ENCODE measurements around the gene PRTG. TPM values are rescaled to one million over a fixed set of nuclear protein-coding genes. Genes with fewer than 3 reads are reported as not detected.
"Not testable (repeated sequence)": the region's sequence is repeated elsewhere in the genome, so short reads cannot be mapped to it uniquely, and the experiment has no call there.

PRTG gene
- total RNA-seq, 2 donors from 2014 or later: not detected

DNA sequence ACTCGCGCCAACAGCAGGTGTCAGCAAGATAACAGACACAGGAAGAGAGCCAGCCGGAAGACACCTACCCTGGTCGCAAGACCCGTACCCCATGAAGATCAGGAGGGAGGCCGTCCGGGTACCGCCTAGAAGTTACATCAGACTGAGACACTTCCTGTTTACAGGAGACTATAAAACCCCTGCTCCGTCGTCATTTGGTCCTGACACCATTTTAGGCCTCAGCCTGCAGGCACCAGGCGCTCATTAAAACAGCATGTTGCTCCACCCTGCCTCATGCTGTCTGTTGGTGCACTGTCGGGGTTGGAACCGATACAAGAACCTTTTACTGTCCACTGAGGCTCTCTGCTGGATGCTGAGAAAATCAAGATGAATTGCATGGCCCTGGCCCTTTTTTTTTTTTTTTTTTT, 15.6 kb upstream of the PRTG start:
- Mint-ChIP-seq H3K9me3 (no peaks in the 10 kb centered on the region), H3K36me3 (no peaks in the 10 kb centered on the region), H3K27ac (no peak overlapping the region)
- DNase-seq (ENCODE audit: low spot score in 2 of 2): no peak
- ATAC-seq: no peak

DNA sequence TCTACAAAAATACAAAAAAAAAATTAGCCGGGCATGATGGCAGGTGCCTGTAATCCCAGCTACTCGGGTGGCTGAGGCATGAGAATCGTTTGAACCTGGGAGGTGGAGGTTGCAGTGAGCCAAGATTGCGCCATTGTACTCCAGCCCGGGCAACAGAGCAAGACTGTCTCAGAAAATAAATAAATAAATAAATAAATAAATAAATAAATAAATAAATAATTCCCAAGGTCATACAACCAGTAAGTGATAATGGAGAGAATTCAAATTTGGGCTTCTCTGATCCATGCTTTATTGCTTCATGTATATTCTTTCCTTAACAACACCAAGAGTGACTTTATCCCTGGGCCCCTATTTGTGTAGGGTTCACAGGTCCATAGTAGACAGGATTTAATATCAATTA, 10.5 kb upstream of the PRTG start:
- not testable (repeated sequence) for ATAC-seq; DNase-seq (ENCODE audit: low spot score in 2 of 2); H3K27ac Mint-ChIP-seq; H3K9me3 Mint-ChIP-seq; H3K36me3 Mint-ChIP-seq

DNA sequence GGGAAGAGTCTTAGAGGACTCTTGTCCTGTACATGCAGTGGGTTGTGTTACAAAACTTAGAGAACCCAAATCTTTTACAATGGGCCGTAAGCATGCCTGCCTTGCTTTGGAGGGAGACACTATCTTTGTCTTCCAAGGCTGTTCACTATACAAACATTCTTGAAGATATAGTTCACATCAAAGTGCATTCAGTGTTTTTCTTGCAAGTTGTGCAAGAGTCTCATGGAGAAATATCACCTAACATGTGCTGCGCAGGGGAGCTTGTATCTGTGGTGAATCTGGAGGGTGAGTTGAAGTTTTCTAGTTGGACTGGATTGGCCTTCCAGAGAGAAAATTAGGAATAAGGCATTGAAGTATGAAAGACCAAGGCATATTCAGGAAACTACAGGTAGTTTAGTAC, 7.8 kb upstream of the PRTG start:
- Mint-ChIP-seq H3K36me3 (no peaks in the 10 kb centered on the region), H3K27ac (no peak overlapping the region)
- no peak for ATAC-seq

DNA sequence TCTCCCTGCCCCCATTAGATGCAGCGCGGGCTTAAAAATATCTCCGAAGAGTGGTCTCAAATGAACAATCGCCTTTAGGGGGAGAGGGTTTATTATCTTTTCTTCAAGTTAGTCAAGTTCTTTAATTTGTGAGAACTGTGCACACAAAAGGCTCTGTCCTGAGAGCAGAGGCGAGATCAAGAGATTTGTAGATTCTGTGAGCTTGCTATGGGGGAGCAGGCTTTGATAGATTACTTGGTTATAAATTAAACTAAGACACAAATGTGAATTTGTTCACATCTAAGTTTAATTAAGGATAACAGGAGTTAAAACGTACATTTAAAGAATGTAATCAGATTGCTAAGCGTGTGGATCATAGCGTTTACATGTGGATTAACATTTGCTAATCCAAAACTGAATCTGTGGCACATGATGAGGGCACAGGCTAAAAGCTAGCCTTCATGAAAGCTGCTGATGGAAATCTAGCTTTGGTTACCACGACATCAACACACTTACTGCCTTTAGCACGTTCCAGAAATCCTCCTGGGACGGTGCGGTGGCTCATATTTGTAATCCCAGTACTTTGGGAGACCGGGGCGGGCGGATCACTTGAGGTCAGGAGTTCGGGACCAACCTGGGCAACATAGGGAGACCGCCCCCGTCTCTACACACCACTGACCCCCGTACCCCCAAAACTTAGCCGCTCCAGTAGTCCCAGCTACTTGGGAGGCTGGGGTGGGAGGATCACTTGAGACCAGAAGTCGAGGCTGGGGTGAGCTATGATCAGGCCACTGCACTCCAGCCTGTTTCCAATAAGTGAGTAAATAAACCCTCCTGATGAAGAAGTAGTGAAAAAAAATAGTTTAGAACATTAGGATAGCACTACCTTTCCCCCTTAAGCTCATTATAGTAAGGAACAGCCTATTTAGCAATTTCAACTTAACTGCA, 1.0 kb upstream of the PRTG start:
- H3K9me3 Mint-ChIP-seq: no peaks in the 10 kb centered on the region
- H3K27ac Mint-ChIP-seq: no peak overlapping the region
- no peaks in the 10 kb centered on the region for H3K36me3 Mint-ChIP-seq
- DNase-seq (ENCODE audit: low spot score in 2 of 2) (no peak), ATAC-seq (no peak)

More for the DNA sequence above, 7.8 kb upstream of the PRTG start:
- no peaks in the 10 kb centered on the region for H3K9me3 Mint-ChIP-seq
- no peak for DNase-seq (ENCODE audit: low spot score in 2 of 2)

DNA sequence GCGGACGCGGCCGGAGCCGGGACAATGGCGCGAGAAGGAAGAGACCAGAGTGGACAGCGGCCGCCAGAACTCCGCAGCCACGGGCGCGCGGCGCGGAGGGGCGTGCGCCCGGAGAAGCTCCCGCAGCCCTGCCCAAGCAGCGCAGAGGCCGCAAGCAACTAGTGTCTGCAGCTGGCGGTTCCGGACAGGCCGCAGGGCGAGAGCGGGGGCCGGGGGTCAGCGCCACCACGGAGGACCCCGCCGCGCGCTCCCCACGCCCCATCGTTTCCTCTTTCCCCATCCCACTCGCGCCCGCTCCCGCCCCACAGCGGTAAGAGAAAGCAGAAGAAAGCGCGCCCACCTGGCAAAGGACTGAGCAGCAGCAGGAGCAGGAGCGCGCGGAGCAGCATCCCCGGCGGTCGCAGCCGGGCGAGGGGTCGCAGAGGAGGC, 440 bp downstream of the PRTG start:
- H3K9me3 Mint-ChIP-seq: no peaks in the 10 kb centered on the region
- no peak overlapping the region for H3K27ac Mint-ChIP-seq
- no peaks in the 10 kb centered on the region for H3K36me3 Mint-ChIP-seq
- ATAC-seq (peak in 1 of 2 donors; percentile 57), DNase-seq (ENCODE audit: low spot score in 2 of 2) (peak in 1 of 2 donors; percentile 18)

DNA sequence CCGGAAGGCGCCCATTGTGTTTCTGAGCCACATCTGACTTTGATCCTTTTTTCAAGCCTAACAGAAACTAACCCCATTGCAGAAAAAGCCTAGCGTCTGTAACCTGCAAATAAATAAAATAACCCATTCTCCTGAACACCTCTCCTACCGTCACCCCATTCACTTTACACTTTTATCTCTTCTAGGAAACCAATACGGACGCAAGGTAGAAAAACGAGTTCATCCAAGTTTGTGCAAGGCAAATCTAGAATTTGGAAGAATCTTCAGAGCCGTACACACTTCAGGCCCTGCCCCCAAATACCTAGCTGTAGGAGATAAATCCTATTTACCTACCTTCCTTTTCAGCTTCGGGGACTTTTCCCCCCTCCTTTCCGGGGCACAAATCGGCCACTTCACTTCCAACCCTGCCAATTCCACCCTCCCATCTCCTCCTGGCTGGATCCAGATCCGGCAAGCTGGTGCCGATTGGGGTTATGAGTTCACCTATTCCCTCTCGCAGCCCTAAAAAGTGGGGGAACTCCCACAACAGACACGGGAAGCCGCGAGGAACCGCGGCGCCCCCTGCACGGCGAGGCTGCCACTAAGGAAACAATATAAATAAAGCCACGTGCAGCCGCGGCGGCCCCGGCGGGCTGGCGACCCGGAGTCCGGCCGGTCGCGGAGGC, 987 bp downstream of the PRTG start:
- Mint-ChIP-seq H3K9me3 (no peaks in the 10 kb centered on the region), H3K36me3 (no peaks in the 10 kb centered on the region), H3K27ac (no peak overlapping the region)
- ATAC-seq: peak in 1 of 2 donors; percentile 22
- DNase-seq (ENCODE audit: low spot score in 2 of 2): peak in 1 of 2 donors; percentile 12

DNA sequence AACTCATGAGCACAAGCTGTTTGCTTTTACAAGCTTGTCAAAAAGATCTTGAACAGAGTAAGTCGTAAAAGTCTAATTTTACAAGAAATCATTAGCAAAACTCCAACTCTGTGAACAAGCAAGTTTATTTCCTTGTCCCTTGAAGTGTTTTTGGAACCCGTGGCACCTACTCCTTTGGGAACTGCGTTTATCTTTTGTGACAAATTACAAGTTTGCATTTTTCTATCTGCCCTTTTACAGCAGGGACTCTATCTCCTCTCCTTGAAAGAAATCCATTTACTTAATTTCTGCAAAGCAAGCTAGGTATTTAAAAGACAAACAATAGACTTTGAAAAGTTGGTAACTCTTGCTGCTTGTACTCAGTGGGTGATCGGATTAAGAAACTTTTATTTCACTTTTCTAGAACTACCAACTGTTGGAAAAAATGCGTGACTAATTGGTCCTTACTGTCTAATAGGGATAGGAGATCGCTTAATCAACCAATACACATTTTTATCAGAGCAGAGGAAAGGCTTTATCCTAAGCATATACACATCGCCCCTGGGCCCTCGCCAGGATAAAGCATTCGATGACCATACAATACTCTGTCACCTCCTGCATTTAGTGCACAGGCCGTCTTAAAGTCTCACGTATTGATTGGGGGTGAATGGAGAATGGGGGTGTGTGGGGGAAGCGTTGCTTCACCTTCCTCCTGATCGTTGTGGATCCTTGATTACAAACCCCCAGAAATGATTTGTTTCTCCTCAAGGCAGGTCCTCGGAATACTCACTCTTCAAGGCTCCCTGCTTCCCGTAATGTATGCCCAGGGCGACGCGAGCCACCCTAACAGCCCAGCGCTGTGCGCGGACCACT, 1.7 kb downstream of the PRTG start:
- Mint-ChIP-seq H3K36me3 (no peaks in the 10 kb centered on the region), H3K27ac (no peak overlapping the region), H3K9me3 (no peaks in the 10 kb centered on the region)
- DNase-seq (ENCODE audit: low spot score in 2 of 2): no peak
- peak in 1 of 2 donors; percentile 47 for ATAC-seq

DNA sequence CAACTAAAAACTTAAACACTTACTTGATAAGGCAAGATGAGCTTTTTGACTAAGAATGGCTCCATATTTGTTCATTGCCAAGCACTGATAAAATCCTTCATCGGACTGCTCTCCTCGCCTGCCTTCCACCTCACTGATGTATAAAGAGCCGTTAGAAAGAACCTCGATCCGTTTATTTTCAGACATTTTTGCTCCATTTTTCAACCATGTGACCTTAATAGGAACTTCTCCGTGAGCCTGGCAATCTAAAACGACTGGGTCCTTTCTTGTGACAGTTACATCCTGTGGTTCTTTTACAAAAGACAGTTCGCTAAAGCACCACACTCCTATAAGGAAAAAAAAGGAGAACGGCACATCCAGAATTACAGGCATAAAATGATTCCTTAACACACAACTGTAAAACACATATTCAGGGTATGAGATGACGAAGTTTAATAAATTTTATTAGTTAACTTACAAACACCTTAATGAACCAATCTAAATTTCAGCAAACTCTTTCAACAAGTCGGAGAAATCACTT, 2.5 kb downstream of the PRTG start:
- Mint-ChIP-seq H3K36me3 (no peaks in the 10 kb centered on the region), H3K27ac (no peak overlapping the region), H3K9me3 (no peaks in the 10 kb centered on the region)
- DNase-seq (ENCODE audit: low spot score in 2 of 2) (no peak), ATAC-seq (no peak)

DNA sequence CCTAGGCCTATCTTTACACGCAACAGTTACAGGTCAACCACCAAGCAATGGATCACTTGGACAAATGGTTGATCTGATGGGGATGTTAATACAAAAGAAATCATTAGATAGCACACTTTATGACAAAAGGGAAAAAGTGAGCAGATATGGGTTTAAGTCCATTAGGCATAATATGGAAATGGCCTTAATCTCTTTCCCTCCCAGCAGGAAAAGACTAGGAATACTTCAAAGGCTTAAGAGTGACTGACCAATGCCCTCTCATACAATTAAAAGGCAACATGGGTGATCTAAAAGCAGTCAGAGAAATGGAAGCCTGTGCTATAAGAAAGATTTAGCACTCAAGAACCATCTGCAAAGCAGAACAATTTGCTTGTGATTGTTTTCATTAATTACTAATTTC, 3.3 kb downstream of the PRTG start:
- no peak overlapping the region for H3K27ac Mint-ChIP-seq
- ATAC-seq: no peak
- H3K36me3 Mint-ChIP-seq: no peaks in the 10 kb centered on the region
- H3K9me3 Mint-ChIP-seq: no peaks in the 10 kb centered on the region
- no peak for DNase-seq (ENCODE audit: low spot score in 2 of 2)

DNA sequence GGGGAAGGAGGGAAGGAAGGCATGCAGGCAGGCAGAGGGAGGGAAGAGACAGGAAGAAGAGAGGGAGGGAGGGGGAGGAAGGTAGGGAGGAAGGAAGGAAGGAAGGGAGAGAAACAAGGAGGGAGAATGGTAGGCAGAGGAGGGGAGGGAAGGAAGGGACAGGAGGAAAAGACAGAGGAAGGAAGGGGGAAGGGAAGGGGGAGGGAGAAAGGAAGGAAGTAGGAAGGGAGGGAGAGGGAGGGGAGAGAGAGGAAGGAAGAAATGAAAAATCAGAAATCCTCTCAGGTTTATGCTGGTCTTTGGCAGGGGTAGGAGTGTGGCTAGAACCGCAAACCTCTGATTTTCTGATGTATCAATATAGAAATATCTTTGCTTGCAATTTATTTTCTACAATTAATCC, 4.2 kb downstream of the PRTG start:
- no peaks in the 10 kb centered on the region for H3K36me3 Mint-ChIP-seq
- H3K27ac Mint-ChIP-seq: no peak overlapping the region
- ATAC-seq (no peak), DNase-seq (ENCODE audit: low spot score in 2 of 2) (no peak)
- H3K9me3 Mint-ChIP-seq: no peaks in the 10 kb centered on the region

DNA sequence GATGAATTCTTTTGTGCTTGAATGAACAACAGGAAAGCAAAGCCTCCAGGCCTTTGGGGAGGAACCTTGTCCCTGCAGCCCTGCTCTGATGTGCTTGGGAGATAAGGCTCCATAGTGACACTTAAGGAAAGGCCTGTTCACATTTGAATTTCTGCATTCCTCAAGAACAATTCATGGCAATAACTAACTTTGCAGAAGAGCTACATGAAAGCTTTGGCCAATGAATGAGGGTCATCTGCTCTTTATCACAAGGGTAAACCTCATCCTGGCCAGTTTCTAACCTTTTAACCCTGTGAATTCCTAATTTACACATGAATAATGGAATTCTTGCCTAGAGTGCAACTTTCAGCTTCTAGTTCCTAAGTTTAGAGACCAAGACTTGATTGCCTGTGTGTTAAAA, 5.6 kb downstream of the PRTG start:
- DNase-seq (ENCODE audit: low spot score in 2 of 2) (no peak), ATAC-seq (no peak)
- Mint-ChIP-seq H3K27ac (no peak overlapping the region), H3K36me3 (no peaks in the 10 kb centered on the region), H3K9me3 (no peaks in the 10 kb centered on the region)

DNA sequence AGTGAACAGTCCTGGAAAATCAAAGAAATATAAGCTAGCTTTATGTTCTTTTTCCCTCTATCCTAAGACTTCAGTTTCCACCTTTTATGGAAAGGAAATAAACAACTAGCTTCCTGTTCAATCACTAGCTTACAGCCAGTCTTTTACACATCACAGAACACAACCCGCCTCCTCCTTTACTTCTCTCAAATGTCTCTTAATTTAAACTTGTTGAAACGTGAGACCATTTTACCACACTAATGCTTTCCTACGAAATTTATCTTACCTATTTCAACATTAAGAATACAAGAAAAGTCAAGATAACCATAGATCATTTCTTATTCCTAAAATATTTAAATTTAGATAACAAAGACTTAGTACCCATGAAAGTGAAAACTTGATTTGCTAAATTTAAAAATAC, 6.2 kb downstream of the PRTG start:
- Mint-ChIP-seq H3K36me3 (no peaks in the 10 kb centered on the region), H3K27ac (no peak overlapping the region), H3K9me3 (no peaks in the 10 kb centered on the region)
- DNase-seq (ENCODE audit: low spot score in 2 of 2): no peak
- ATAC-seq: no peak

DNA sequence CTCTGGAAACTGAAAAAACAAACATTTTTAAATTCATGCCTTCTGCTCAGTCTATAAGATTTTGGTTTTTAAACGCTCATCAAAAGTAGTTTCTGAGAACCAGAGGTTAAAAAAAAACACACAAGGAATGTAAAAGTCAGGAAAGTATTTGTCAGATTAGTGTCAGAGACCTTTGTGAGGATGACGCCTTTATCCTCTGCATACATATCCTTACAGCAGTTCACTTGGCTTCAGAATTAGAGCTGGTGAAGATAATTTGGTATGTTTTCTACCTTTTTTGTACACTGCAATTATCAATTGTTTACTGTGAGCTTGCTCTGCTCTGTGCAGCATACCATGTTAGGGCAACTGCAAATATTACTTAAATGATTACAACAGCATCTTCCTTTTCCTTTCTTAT, 8.3 kb downstream of the PRTG start:
- no peak for DNase-seq (ENCODE audit: low spot score in 2 of 2)
- H3K27ac Mint-ChIP-seq: no peak overlapping the region
- no peaks in the 10 kb centered on the region for H3K9me3 Mint-ChIP-seq
- H3K36me3 Mint-ChIP-seq: no peaks in the 10 kb centered on the region
- ATAC-seq: no peak

DNA sequence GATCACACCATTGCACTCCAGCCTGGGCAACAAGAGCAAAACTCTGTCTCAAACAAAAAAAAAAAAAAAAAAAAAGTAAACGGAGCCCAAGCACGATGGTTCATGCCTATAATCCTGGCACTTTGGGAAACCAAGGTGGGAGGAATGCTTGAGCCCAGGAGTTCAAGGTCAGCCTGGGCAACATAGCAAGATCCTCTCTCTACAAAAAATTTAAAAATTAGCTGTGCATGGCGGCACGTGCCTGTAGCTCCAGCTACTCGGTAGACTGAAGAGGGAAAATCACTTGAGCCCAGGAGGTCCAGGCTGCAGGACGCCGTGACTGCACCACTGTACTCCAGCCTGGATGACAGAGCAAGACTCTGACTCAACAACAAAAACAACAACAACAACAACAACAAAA, 9.5 kb downstream of the PRTG start:
- H3K36me3 Mint-ChIP-seq; H3K27ac Mint-ChIP-seq; ATAC-seq; H3K9me3 Mint-ChIP-seq; DNase-seq (ENCODE audit: low spot score in 2 of 2): not testable (repeated sequence)

DNA sequence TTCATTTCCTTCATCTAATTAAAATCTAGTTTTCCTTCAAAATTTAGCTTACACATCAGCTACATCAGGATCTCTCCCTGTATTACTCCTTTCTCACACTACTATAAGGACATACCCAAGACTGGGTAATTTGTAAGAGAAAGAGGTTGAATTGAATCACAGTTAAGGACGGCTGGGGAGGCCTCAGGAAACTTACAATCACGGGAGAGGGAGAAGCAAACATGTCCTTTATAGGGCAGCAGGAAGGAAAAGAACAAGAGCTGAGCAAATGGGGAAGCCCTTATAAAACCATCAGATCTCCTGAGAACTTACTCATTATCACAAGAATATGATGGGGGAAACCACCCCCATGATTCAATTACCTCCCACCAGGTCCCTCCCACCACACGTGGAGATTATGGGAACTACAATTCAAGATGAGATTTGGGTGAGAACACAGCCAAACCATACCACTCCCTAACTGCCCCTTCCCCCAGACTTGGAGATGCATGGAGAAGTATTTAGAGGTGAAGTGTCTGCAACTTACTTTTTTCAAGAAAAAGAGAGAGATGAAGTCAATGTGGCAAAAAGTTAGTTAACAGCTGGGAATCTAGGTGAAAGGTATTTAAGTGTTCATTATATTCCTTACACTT, 21.3 kb downstream of the PRTG start:
- Mint-ChIP-seq H3K36me3 (no peaks in the 10 kb centered on the region), H3K9me3 (no peaks in the 10 kb centered on the region), H3K27ac (no peak overlapping the region)
- DNase-seq (ENCODE audit: low spot score in 2 of 2): no peak
- peak in 1 of 2 donors; percentile 36 for ATAC-seq

DNA sequence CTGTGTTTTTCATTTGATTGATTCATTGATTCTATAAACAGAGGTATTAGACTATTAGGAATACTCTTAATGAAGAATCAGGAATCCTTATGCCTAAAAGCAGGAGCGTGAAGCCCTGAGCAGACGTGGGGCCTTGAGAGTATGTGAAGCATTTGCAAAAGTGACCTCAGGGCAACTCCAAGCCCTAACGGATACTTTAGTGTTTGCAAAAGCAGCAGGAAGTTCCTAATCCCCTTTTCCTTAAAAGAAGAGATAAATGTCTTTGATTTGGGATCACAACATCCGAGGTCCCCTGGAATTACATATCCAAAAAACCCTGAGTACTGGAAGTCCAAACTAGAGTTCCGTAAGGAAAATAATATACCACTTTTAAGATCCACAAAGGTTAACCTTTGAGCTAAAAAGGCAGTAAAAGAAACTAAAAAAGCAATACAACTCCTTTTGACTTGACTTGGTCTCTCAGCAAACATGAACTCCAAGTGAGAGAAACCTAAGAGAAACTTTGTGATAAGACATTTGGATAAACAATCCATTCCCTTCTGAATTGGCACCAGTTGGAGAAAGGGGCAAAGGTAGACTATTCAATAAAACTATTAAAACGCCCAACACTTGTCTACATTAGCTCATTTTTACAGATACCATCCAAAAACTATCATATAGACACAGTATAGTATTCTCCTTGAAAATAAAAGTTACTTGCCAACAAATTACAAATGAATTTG, 27.4 kb downstream of the PRTG start:
- Mint-ChIP-seq H3K36me3 (no peaks in the 10 kb centered on the region), H3K9me3 (no peaks in the 10 kb centered on the region)

More for the DNA sequence above, 27.4 kb downstream of the PRTG start:
- no peak for ATAC-seq
- no peak for DNase-seq (ENCODE audit: low spot score in 2 of 2)
- H3K27ac Mint-ChIP-seq: no peak overlapping the region
